ENCODE measurements around the gene C14orf132.
"Not testable (repeated sequence)": the region's sequence is repeated elsewhere in the genome, so short reads cannot be mapped to it uniquely, and the experiment has no call there.

C14orf132 gene

GRCh38 chr14:96038920-96039632 is at the start of gene C14orf132:
Gene C14orf132, plus strand, starts transcription at chr14:96039362. Its CDS starts 139 bp downstream, at chr14:96039501.
- FAIRE-seq = no peak

GRCh38 chr14:95993768-95994592 is 45.2 kb upstream of the C14orf132 start:
- peak; percentile 75 for FAIRE-seq

- no peak for FAIRE-seq
Measured at GRCh38 chr14:95994593-95994928, 44.6 kb upstream of the C14orf132 start.

GRCh38 chr14:95998656-95999055 is 40.5 kb upstream of the C14orf132 start:
- peak; percentile 99 for FAIRE-seq

- no peak for FAIRE-seq
Measured at GRCh38 chr14:96001866-96002497, 37.2 kb upstream of the C14orf132 start.

GRCh38 chr14:96002498-96002884 is 36.7 kb upstream of the C14orf132 start:
- no peak for FAIRE-seq

- no peak for FAIRE-seq
Measured at GRCh38 chr14:96011131-96011530, 28.0 kb upstream of the C14orf132 start.

GRCh38 chr14:96011607-96012006 is 27.6 kb upstream of the C14orf132 start:
- no peak for FAIRE-seq

- FAIRE-seq = not testable (repeated sequence)
Measured at GRCh38 chr14:96012757-96013156, 26.4 kb upstream of the C14orf132 start.

- no peak for FAIRE-seq
Measured at GRCh38 chr14:96014176-96014575, 25.0 kb upstream of the C14orf132 start.

GRCh38 chr14:96016501-96017160 is 22.5 kb upstream of the C14orf132 start:
- FAIRE-seq = peak; percentile 9

- no peak for FAIRE-seq
Measured at GRCh38 chr14:96017882-96018281, 21.3 kb upstream of the C14orf132 start.

GRCh38 chr14:96027431-96028355 is 11.5 kb upstream of the C14orf132 start:
- FAIRE-seq = no peak

GRCh38 chr14:96029089-96029645 is 10.0 kb upstream of the C14orf132 start:
- FAIRE-seq = no peak

GRCh38 chr14:96030108-96030760 is 8.9 kb upstream of the C14orf132 start:
- no peak for FAIRE-seq

- FAIRE-seq = no peak
Measured at GRCh38 chr14:96031691-96032090, 7.5 kb upstream of the C14orf132 start.

GRCh38 chr14:96035456-96035855 is 3.7 kb upstream of the C14orf132 start:
- no peak for FAIRE-seq

GRCh38 chr14:96037891-96038557 is 1.1 kb upstream of the C14orf132 start:
- no peak for FAIRE-seq

- no peak for FAIRE-seq
Measured at GRCh38 chr14:96038558-96038919, 623 bp upstream of the C14orf132 start.

- no peak for FAIRE-seq
Measured at GRCh38 chr14:96039633-96040311, 610 bp downstream of the C14orf132 start.

All from islet of Langerhans (tissue), 1 donor.